NT2/D1 (cell line): ENCODE results near the gene SLC6A17.
A peak's percentile ranks its signal among the peaks of the same experiment; 100 is the strongest.

Source experiments
- DNase-seq: peaks from one replicate; pipeline ENCODE4 v3.0.0-alpha.2; 2011; ENCODE audit warnings: low read depth, low spot score
- H3K27me3 ChIP-seq: 2 replicates; pipeline ENCODE4 v1.6.0; 2011; ENCODE audit warnings: mild to moderate bottlenecking; ENCODE audit not compliant: insufficient read length, insufficient read depth
- H3K36me3 ChIP-seq: 2 replicates; pipeline ENCODE4 v1.6.1; 2011; ENCODE audit warnings: mild to moderate bottlenecking, low read length, mixed read lengths; ENCODE audit not compliant: insufficient read depth, insufficient read length
- H3K4me1 ChIP-seq: 2 replicates; pipeline ENCODE4 v1.5.1; 2011; ENCODE audit not compliant: insufficient read depth, insufficient read length
- H3K4me3 ChIP-seq: 2 replicates; pipeline ENCODE4 v1.5.1; 2011; ENCODE audit warnings: low read depth; ENCODE audit not compliant: insufficient read length
- H3K9ac ChIP-seq: 2 replicates; pipeline ENCODE4 v1.6.0; 2011; ENCODE audit warnings: low read depth; ENCODE audit not compliant: insufficient read length
- H3K9me3 ChIP-seq: 2 replicates; pipeline ENCODE4 v1.5.1; 2011; ENCODE audit warnings: mild to moderate bottlenecking, low read length; ENCODE audit not compliant: insufficient read depth
- SUZ12 ChIP-seq: IDR thresholded peaks from 2 replicates; pipeline ENCODE4 v1.6.1; 2011; ENCODE audit not compliant: insufficient read length, insufficient read depth; ENCODE audit errors: extremely low read depth
- YY1 ChIP-seq: IDR thresholded peaks from 2 replicates; pipeline ENCODE4 v1.6.1; 2011; ENCODE audit not compliant: insufficient read length, insufficient read depth
- ZNF274 ChIP-seq: IDR thresholded peaks from 2 replicates; pipeline ENCODE4 v1.6.1; 2011; ENCODE audit warnings: mild to moderate bottlenecking, low read depth, low read length

SLC6A17 gene

GRCh38 chr1:110164725-110165350 is 14.5 kb downstream of the SLC6A17 start:
- Histone ChIP-seq H3K4me3 (no peak overlapping the region), H3K9me3 (no peaks in the 10 kb centered on the region), H3K27me3 (no peaks in the 10 kb centered on the region), H3K4me1 (peaks cover 18% of the 10 kb centered on the region), H3K9ac (no peak overlapping the region), H3K36me3 (no peaks in the 10 kb centered on the region)
- DNase-seq = no peak
- TF ChIP-seq YY1 = no peak
- no peak for TF ChIP-seq SUZ12
- TF ChIP-seq ZNF274 = no peak

DNA sequence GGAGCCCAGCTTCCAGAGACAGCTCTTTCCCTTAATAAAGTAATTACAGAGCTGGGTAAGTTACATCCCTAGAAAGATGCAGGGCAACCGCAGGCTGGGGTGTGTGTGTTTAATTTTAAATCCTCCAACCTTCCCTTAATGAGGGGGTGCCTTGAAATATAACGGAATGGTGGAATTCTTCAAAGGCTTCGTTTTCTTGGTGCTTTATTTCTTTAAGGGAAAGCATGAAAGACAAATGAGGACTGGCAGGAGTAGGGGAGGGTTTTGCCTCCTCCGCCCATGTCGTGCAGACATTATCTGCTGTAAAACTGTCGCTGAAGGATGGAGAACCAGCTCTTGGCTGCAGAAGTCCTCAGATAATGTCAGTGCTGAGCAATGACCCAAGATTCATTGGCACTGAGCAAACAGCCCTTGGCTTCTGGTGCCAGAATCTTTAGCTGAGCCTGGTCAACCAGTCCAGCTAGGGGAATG is 15.5 kb downstream of the SLC6A17 start:
- peaks cover 18% of the 10 kb centered on the region for H3K4me1 ChIP-seq
- H3K4me3 ChIP-seq = no peak overlapping the region
- TF ChIP-seq ZNF274 (no peak), YY1 (no peak), SUZ12 (no peak)
- H3K27me3 ChIP-seq = no peaks in the 10 kb centered on the region
- no peaks in the 10 kb centered on the region for H3K9me3 ChIP-seq
- no peak overlapping the region for H3K9ac ChIP-seq
- DNase-seq = no peak
- no peaks in the 10 kb centered on the region for H3K36me3 ChIP-seq

DNA sequence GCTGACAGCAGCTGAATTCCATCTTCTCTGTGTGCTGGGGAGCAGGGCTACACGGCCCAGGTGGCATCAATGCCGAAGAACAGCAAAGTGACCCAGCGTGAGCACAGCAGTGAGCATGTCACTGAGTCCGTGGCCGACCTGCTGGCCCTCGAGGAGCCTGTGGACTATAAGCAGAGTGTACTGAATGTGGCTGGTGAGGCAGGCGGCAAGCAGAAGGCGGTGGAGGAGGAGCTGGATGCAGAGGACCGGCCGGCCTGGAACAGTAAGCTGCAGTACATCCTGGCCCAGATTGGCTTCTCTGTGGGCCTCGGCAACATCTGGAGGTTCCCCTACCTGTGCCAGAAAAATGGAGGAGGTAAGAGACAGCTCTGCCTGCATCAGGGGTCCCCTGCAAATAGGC is 16.6 kb downstream of the SLC6A17 start:
- H3K27me3 ChIP-seq = no peaks in the 10 kb centered on the region

GRCh38 chr1:110170766-110171733 is 20.8 kb downstream of the SLC6A17 start:
- Histone ChIP-seq H3K9me3 (no peaks in the 10 kb centered on the region), H3K9ac (peak overlapping the region; percentile 9), H3K27me3 (no peaks in the 10 kb centered on the region), H3K4me1 (peaks cover 24% of the 10 kb centered on the region), H3K36me3 (no peaks in the 10 kb centered on the region), H3K4me3 (no peak overlapping the region)
- TF ChIP-seq SUZ12 (no peak), ZNF274 (no peak), YY1 (no peak)
- no peak for DNase-seq

More for the DNA sequence above, 16.6 kb downstream of the SLC6A17 start:
- Histone ChIP-seq H3K9me3 (no peaks in the 10 kb centered on the region), H3K4me3 (no peak overlapping the region), H3K9ac (no peak overlapping the region), H3K4me1 (peaks cover 24% of the 10 kb centered on the region), H3K36me3 (no peaks in the 10 kb centered on the region)
- TF ChIP-seq SUZ12 (no peak), ZNF274 (no peak), YY1 (no peak)
- no peak for DNase-seq

GRCh38 chr1:110172001-110172400 is 21.7 kb downstream of the SLC6A17 start:
- H3K4me1 ChIP-seq = peaks cover 24% of the 10 kb centered on the region
- no peaks in the 10 kb centered on the region for H3K36me3 ChIP-seq
- no peaks in the 10 kb centered on the region for H3K9me3 ChIP-seq
- TF ChIP-seq YY1 = no peak
- H3K27me3 ChIP-seq = no peaks in the 10 kb centered on the region
- H3K4me3 ChIP-seq = no peak overlapping the region
- DNase-seq = no peak
- H3K9ac ChIP-seq = no peak overlapping the region

DNA sequence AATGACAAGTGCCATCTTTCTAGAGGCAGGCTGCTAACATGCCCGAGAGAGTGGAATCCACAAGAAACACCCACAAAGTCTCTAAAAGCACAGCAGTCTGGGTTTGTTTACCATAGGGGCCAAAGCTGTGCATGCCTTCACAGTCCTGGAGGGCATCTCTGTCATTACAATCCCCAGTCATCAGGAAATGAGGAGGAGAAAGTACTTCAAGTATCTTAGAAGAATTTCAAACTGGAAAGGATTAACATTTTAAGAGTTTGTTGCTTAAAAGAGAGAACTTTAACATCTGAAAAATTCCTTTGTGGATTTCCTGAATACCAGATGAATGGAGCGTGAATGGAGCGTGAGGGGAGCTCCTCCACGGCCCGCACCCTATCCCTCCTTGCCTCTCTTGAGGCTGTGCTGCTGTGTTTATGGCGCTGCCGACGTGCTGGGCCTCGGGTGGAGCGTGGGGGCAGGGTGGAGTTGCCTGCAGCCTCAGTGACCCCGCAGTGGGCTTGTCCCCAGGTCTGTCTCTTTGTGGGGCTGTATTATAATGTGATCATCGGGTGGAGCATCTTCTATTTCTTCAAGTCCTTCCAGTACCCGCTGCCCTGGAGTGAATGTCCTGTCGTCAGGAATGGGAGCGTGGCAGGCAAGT is 23.3 kb downstream of the SLC6A17 start:
- TF ChIP-seq YY1 = no peak
- no peak for TF ChIP-seq SUZ12
- TF ChIP-seq ZNF274 = no peak
- H3K27me3 ChIP-seq = no peaks in the 10 kb centered on the region
- H3K4me3 ChIP-seq = no peak overlapping the region
- H3K4me1 ChIP-seq = peaks cover 24% of the 10 kb centered on the region
- H3K36me3 ChIP-seq = no peaks in the 10 kb centered on the region
- H3K9me3 ChIP-seq = peaks cover 6% of the 10 kb centered on the region; the same call in 1 of the 2 replicates
- H3K9ac ChIP-seq = no peak overlapping the region
- peak; percentile 62 for DNase-seq

DNA sequence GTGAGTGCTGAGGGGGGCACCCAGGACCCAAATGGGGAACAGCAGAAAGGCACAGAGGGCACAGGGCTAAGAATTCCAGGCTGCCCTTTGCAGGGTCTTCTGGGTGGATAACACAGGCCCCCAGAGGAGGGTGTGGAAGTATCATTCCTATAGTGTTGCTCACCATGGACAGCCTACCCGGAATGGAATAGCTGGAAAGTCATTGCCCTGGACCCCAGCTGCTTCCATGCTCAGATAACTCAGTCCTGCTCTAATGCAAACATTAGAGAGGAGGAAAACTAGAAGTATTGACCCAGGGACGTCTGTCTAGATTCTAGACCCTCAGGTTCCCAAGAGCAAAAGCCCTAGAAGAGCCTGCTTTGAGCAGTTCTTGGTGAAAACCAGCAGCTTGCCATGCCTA is 24.7 kb downstream of the SLC6A17 start:
- peaks cover 8% of the 10 kb centered on the region; the same call in 1 of the 2 replicates for H3K9me3 ChIP-seq
- no peaks in the 10 kb centered on the region for H3K27me3 ChIP-seq
- no peak for TF ChIP-seq ZNF274
- TF ChIP-seq SUZ12 = no peak
- no peak for TF ChIP-seq YY1
- no peaks in the 10 kb centered on the region for H3K36me3 ChIP-seq
- DNase-seq = no peak
- H3K9ac ChIP-seq = no peak overlapping the region
- H3K4me3 ChIP-seq = no peak overlapping the region
- peaks cover 24% of the 10 kb centered on the region for H3K4me1 ChIP-seq
